Fibroblast of mammary gland (primary cell): ENCODE results near the gene PPOX.

Source experiments
- DNase-seq: peaks from one replicate; pipeline ENCODE4 v3.0.0-alpha.2; 2010; ENCODE audit warnings: low read depth
- H3K4me3 ChIP-seq: 2 replicates; pipeline ENCODE4 v1.5.1; 2011; ENCODE audit warnings: low read depth, mild to moderate bottlenecking, low read length, moderate library complexity; ENCODE audit not compliant: control insufficient read depth
- TF ChIP-seq, protein P1 (sequence below): conservative IDR thresholded peaks from 2 replicates; pipeline ENCODE4 v1.5.1; 2011; ENCODE audit warnings: low read depth, low read length, inconsistent platforms; ENCODE audit not compliant: control insufficient read depth, insufficient read depth

PPOX gene

DNA sequence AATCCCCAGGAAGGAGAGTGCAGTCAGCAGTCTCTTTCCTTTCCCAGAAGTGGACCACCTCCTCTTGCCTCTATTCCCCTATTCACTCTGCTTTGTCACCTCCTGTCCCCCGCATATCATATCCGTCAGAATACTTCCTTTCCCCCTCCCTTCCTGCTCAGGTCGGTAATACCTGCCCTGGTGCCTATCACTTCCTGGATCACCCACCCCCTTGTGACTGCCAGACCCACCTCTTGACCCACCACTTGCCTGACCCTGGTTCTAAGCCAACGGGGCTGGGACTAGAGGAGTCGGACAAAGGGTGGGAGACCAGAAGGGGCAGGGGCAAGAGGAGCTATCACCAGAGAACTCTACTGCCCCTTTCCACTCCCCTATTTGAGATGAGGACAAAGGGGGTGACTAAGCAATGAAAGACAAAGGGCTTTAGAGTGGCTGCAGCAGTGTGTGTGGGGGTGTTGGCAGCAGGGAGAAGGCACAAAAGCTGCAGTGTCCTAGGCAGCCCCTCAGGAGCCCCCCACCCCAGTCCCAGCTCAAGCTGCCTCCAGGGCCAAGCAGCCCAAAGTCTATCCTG is 34.3 kb downstream of the PPOX start:
- TF ChIP-seq, protein P1, sequence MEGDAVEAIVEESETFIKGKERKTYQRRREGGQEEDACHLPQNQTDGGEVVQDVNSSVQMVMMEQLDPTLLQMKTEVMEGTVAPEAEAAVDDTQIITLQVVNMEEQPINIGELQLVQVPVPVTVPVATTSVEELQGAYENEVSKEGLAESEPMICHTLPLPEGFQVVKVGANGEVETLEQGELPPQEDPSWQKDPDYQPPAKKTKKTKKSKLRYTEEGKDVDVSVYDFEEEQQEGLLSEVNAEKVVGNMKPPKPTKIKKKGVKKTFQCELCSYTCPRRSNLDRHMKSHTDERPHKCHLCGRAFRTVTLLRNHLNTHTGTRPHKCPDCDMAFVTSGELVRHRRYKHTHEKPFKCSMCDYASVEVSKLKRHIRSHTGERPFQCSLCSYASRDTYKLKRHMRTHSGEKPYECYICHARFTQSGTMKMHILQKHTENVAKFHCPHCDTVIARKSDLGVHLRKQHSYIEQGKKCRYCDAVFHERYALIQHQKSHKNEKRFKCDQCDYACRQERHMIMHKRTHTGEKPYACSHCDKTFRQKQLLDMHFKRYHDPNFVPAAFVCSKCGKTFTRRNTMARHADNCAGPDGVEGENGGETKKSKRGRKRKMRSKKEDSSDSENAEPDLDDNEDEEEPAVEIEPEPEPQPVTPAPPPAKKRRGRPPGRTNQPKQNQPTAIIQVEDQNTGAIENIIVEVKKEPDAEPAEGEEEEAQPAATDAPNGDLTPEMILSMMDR, result no peak
- peak; percentile 34 for DNase-seq
- H3K4me3 ChIP-seq, result no peak overlapping the region

DNA sequence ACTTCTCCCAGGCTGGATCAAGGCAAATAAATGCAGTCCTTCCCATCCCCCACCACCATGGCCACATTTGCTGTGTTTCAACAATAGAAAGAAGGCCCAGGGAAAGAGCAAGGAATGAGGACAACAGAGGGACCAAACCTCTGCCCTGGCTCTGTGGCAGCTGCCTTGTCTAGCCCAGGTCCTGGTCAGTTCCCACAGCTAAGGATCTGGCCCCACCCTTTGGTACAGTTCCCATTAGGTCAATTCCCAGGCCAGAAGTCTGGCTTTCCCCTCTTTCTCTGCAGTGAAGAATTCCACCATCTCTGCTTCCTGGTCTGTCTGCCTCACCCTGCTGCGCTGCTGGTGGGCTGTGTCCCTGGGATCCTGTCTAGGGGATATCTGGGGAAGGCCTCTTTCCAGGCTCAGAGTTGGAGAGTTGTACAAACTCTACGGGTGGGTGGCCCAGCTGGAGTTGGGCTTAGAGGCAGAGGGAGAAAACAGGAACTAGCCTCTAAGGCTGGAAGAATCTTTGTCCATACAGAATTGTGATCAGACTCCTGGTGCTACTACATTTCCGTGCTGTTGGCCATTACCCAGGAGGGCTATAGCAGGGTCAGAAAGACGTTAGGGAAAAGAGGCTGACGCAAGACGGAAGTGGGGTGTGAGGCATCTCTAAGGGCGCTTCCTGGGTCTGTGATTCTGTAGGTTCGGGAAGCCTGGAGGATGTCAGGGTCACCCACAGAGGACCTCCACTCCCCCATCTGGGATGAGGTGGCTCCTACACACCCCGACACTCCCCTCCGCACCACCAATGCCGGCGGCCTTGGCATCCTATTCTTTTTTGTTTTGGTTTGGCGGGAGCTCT is 35.0 kb downstream of the PPOX start:
- DNase-seq, result peak; percentile 97
- TF ChIP-seq, protein P1, result no peak

DNA sequence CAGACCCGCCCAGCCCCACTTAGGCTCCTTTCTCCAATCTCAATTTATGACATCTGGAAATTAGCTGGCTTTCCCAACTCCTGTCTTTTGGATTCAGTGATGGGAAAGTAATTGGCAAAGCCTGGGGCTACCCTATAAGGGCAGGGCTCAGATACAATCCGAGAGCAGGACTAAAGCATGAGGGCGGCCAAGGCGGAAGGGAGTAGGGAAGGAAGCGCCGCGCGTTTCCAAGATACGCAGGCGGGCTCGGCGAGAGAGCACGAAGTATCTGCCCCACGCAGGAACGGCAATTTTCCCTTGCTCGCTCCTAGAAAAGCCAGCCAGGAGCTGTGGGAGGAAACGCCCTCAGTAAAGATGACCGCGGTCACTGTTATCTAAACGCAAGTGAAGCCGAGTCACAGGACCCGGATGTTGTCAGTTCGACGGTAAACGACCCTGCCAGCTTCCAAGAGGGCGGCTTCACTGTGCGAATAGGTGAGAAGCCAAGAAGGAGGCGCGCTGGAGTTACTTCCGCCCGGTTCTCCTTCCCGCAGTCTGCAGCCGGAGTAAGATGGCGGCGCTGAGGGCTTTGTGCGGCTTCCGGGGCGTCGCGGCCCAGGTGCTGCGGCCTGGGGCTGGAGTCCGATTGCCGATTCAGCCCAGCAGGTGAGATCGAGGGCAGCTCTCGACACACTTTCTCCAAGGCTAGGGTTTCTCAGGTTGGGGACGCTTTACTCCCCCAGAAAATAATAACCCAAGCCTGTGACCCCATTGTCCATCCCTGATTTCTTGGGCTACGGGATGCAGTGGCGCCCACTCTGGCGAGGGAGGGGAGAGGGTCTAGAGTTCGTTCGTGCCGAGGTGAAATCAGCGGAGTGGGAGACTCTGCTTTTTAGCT is 35.8 kb downstream of the PPOX start, which contains the start of gene NDUFS2:
NDUFS2 (plus strand) TSS at position 532 of the 877 bp plus-strand sequence; CDS start at position 551, 19 bp downstream.
- TF ChIP-seq, protein P1, result peak; percentile 8
- peak; percentile 99 for DNase-seq
- H3K4me3 ChIP-seq, result peak within 1 kb of the TSS; percentile 98

More for the DNA sequence above, 35.0 kb downstream of the PPOX start:
- peak overlapping the region; percentile 98 for H3K4me3 ChIP-seq

DNA sequence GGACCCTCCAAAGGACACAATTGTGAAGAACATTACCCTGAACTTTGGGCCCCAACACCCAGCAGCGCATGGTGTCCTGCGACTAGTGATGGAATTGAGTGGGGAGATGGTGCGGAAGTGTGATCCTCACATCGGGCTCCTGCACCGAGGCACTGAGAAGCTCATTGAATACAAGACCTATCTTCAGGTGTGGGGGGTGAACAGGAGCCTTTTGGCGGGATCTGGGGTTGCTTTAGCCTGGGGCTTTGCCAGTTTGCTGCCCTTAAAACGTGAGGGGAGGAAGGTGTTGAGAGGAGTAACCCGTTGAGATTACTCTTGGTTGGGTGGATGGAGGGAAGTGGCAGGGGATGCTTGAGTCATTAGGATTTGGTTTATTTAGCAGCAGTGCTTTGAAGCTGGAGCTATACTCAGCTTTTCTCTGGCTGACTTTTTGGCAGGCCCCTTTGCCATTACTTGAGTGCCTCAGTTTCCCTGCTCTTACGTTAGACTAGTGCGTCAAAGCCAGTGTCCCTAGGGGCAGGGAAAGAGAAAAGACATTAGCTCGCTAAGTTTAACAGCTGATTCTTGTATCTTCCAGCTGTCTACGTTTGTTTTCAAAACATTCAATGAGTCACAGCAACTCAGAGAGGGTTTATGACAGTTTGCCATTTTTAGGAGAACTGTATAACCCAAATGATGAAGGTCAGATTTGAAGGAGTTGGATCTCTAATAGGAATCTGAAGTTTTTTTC is 40.4 kb downstream of the PPOX start:
- TF ChIP-seq, protein P1, result no peak
- no peak overlapping the region for H3K4me3 ChIP-seq
- peak; percentile 83 for DNase-seq

DNA sequence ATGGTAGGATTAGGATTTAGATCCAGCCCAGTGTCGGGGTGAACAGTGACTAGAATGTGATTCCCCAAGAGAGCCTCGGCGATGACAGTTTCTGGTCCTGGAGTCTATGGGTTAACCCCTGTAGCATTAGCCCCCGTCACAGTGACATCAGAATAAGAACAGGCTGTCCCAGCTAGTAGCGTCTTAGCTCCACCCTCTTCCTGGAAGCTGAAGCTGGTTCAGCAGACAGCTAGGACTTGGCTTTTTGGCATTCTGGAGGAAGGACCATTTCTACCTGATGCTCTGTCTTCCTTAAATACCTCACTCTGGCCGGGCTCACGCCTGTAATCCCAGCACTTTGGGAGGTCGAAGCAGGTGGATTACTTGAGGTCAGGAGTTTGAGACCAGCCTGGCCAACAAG is 40.9 kb downstream of the PPOX start:
- no peak overlapping the region for H3K4me3 ChIP-seq
- TF ChIP-seq, protein P1, result no peak

More for the DNA sequence above, 40.9 kb downstream of the PPOX start:
- peak; percentile 89 for DNase-seq
